Cardiac fibroblast (primary cell): ENCODE results near the gene TRIM24.

Experiments
- DNase-seq, 2 donors: peaks; one replicate each; pipeline versions ENCODE4 v3.0.0 to v3.0.0-alpha.2; 2010; ENCODE audit warnings: low read depth in 2 of 2
- H3K4me3 ChIP-seq, 2 donors: replicated peaks in 1 of 2; 1 replicate in 1 of 2; 2 replicates in 1 of 2; pipeline ENCODE4 v1.5.1; 2011; ENCODE audit warnings: low read depth in 2 of 2, low read length in 2 of 2, mild to moderate bottlenecking in 2 of 2, moderate library complexity in 1 of 2
- TF ChIP-seq, protein P1 (sequence below): IDR thresholded peaks from one replicate; pipeline ENCODE4 v1.5.1; 2011; ENCODE audit warnings: low read depth, mild to moderate bottlenecking, low read length, inconsistent platforms

Gene TRIM24

DNA sequence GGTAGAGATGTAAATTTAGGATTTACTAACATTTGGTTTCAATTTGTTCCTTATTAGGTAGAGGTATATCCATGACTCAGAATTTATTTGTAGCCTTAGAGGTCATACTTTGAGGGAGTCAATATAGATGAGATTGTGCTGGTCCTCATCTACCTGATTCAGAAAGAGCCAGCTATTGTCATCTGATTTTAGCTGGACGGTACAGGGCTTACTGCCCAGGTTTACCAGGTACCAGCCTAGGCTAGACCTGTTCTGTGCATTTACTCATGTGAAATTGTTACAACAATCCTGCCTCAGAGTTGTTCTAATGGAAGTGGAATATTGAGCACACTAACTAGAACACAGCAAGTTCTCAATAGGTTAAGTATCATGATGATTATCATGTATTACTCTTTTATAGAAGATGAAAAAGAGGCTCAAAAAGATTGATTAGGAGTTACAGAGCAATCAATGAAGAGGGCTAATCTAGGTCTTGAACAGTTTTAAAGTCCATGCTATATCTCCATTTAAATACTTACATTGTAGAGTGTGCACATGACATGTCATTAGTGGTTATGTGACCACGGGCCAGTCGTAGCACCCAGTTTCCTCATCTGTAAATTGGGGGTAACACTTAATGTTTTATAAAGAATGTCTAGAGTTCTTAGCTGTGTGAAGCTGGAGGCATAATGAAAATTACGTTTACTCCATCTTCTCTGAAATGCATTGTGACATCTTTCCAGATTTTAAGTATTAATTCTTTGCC, 42.1 kb downstream of the TRIM24 start:
- TF ChIP-seq, protein P1, sequence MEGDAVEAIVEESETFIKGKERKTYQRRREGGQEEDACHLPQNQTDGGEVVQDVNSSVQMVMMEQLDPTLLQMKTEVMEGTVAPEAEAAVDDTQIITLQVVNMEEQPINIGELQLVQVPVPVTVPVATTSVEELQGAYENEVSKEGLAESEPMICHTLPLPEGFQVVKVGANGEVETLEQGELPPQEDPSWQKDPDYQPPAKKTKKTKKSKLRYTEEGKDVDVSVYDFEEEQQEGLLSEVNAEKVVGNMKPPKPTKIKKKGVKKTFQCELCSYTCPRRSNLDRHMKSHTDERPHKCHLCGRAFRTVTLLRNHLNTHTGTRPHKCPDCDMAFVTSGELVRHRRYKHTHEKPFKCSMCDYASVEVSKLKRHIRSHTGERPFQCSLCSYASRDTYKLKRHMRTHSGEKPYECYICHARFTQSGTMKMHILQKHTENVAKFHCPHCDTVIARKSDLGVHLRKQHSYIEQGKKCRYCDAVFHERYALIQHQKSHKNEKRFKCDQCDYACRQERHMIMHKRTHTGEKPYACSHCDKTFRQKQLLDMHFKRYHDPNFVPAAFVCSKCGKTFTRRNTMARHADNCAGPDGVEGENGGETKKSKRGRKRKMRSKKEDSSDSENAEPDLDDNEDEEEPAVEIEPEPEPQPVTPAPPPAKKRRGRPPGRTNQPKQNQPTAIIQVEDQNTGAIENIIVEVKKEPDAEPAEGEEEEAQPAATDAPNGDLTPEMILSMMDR = no peak
- DNase-seq = no peak
- H3K4me3 ChIP-seq = no peak overlapping the region

DNA sequence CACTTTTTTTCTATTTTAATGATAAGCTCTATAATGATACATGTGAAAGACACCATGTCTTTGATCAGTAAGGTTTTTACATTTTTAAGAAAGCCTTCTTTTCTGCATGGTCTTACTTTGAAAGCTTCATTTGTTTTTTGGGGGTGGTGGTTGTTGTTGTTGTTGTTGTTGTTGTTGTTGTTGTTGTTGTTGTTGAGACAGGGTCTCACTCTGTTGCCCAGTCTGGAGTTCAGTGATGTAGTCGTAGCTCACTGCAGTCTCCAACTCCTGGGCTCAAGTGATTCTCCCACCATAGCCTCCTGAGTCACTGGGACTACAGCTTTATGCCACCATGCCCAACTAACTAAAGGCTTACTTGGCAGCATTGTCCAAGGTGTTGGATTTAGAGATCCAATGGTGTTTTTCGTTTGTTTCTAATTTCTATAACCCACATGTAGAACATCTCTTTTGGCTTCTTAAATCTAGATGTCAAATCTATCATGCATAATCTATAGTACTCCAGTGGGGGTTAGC, 45.4 kb downstream of the TRIM24 start:
- no peak overlapping the region for H3K4me3 ChIP-seq
- DNase-seq = no peak
- TF ChIP-seq, protein P1 = no peak

DNA sequence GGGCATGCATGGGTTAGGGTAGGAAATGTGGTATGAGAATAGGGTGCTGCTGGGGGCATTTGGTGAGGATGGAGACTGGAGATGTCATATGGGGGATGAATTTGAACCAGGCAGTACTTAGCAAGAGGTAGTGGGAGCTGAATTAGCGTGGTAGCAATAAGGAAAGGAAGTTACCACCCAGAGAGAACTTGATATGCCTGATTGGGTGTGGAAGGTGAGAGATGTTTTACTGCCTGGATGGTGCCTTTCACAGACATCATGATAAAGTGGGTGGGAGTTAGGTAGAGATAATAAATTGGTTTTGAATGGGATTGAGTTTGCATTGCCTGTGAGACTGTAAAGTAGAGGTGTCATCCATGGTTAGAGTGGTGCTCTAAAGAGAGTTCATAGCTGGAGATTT, 46.7 kb downstream of the TRIM24 start:
- TF ChIP-seq, protein P1 = no peak
- no peak for DNase-seq
- no peak overlapping the region for H3K4me3 ChIP-seq

DNA sequence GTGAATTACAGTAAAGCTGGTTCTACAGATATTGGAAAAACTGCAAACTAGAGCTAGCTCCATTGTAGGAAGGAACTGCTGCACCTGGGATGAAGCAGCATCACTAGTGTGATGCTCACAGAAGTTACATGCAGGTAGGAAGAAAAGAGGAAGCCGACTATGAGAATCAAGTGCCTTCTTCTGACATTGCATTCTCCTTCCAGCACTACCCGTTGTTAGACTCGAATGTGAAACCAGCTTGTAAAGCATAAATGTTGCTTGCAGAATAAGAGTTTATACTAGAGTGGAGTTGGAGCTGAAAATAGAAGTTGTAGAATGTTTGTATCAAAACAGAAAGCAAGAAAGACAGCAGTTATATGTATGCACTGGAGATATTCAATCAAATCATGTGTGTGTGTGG, 49.9 kb downstream of the TRIM24 start:
- TF ChIP-seq, protein P1 = no peak
- DNase-seq = no peak
- no peak overlapping the region for H3K4me3 ChIP-seq

DNA sequence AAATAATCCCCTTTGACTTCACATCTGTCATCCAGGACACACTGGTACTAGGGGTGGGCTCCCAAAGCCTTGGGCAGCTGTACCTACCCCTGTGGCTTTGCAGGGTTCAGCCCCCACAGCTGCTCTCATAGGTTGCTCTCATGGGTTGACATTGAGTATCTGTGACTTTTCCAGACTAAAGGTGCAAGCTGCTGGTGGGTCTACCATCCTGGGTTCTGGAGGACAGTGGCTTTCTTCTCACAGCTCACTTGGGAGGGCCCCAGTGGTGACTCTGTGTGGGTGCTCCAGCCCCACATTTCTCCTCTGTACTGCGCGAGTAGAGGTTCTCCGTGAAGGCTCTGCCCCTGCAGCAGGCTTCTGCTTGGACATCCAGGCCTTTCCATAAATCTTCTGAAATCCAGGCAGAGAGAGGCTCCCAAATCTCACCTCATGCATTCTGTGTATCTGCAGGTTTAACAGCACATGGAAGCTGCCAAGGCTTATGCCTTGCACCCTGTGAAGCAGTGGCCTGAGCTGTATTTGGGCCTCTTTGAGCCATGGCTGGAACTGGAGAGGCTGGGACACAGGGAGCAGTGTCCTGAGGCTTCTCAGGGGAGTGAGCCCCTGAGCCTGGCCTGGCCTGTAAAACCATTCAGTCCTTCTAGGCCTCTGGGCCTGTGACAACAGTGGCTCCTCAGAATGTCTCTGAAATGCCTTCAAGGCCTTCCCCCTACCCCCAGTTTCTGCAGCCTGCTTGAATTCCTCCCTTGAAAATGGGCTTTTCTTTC, 52.2 kb downstream of the TRIM24 start:
- no peak for DNase-seq
- TF ChIP-seq, protein P1 = no peak
- H3K4me3 ChIP-seq = no peak overlapping the region

DNA sequence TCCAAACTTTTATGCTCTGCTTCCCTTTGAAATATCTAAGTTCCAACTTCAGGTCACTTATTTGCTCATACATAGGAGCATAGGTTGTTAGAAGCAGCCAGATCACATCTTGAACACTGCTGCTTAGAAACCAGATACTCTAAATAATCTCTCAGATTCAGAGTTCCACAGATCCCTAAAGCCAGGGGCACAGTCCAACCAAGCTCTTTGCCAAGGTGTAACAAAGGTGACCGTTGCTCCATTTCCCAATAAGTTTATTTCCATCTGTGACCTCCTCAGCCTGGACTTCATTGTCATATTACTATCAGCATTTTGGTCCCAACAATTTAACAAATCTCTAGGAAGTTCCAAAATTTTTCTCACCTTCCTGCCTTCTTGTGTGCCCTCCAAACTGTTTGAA, 52.8 kb downstream of the TRIM24 start:
- no peak for DNase-seq
- TF ChIP-seq, protein P1 = no peak

More for the DNA sequence above, 52.8 kb downstream of the TRIM24 start:
- H3K4me3 ChIP-seq = no peak overlapping the region
